NCI-H226 (cell line): ENCODE results near the gene LRMDA.
A peak's percentile ranks its signal among the peaks of the same experiment; 100 is the strongest.

Experiments used
- DNase-seq: peaks from one replicate; pipeline ENCODE4 v3.0.0-alpha.2; 2015

The LRMDA gene

GRCh38 chr10:75974080-75974479 is 542.7 kb downstream of the LRMDA start:
- peak; percentile 52 for DNase-seq

- no peak for DNase-seq
Observed at GRCh38 chr10:75976681-75977080, 545.3 kb downstream of the LRMDA start.

GRCh38 chr10:75977139-75977538 is 545.7 kb downstream of the LRMDA start:
- DNase-seq = no peak

GRCh38 chr10:75978213-75978612 is 546.8 kb downstream of the LRMDA start:
- no peak for DNase-seq

GRCh38 chr10:75980419-75981002 is 549.1 kb downstream of the LRMDA start:
- no peak for DNase-seq

- no peak for DNase-seq
Observed at GRCh38 chr10:75982611-75983369, 551.4 kb downstream of the LRMDA start.

GRCh38 chr10:75984067-75984466 is 552.6 kb downstream of the LRMDA start:
- DNase-seq = no peak

- no peak for DNase-seq
Observed at GRCh38 chr10:75987616-75988015, 556.2 kb downstream of the LRMDA start.

GRCh38 chr10:75994357-75995040 is 563.1 kb downstream of the LRMDA start:
- DNase-seq = no peak

GRCh38 chr10:75995041-75995430 is 563.6 kb downstream of the LRMDA start:
- no peak for DNase-seq

GRCh38 chr10:75995720-75996119 is 564.3 kb downstream of the LRMDA start:
- no peak for DNase-seq

GRCh38 chr10:75999001-75999400 is 567.6 kb downstream of the LRMDA start:
- DNase-seq = no peak

GRCh38 chr10:75999515-76000209 is 568.2 kb downstream of the LRMDA start:
- no peak for DNase-seq

GRCh38 chr10:76000550-76000949 is 569.1 kb downstream of the LRMDA start:
- DNase-seq = no peak

- DNase-seq = no peak
Observed at GRCh38 chr10:76001019-76001418, 569.6 kb downstream of the LRMDA start.

- DNase-seq = no peak
Observed at GRCh38 chr10:76001461-76001860, 570.0 kb downstream of the LRMDA start.

- no peak for DNase-seq
Observed at GRCh38 chr10:76002262-76002854, 570.9 kb downstream of the LRMDA start.

- DNase-seq = no peak
Observed at GRCh38 chr10:76007667-76008181, 576.3 kb downstream of the LRMDA start.

- DNase-seq = no peak
Observed at GRCh38 chr10:76009531-76009930, 578.1 kb downstream of the LRMDA start.

GRCh38 chr10:76010703-76011102 is 579.3 kb downstream of the LRMDA start:
- no peak for DNase-seq

- DNase-seq = no peak
Observed at GRCh38 chr10:76012716-76013327, 581.4 kb downstream of the LRMDA start.

- no peak for DNase-seq
Observed at GRCh38 chr10:76015245-76015644, 583.8 kb downstream of the LRMDA start.
